Choroid plexus epithelial cell (primary cell): Measurements from ENCODE around the gene CATSPER3.
A peak's percentile ranks its signal among the peaks of the same experiment; 100 is the strongest.

Experiments
- DNase-seq: peaks from one replicate; pipeline ENCODE4 v3.0.0-alpha.2; 2010; ENCODE audit warnings: low read depth
- H3K4me3 ChIP-seq: 2 replicates; pipeline ENCODE4 v1.5.1; 2011; ENCODE audit warnings: low read depth, mild to moderate bottlenecking, control low read depth, low read length, moderate library complexity
- TF ChIP-seq, protein P1 (sequence below): conservative IDR thresholded peaks from 2 replicates; pipeline ENCODE4 v1.5.1; 2011; ENCODE audit warnings: low read depth, mild to moderate bottlenecking, control low read depth, inconsistent platforms, low read length, moderate library complexity

The CATSPER3 gene

DNA sequence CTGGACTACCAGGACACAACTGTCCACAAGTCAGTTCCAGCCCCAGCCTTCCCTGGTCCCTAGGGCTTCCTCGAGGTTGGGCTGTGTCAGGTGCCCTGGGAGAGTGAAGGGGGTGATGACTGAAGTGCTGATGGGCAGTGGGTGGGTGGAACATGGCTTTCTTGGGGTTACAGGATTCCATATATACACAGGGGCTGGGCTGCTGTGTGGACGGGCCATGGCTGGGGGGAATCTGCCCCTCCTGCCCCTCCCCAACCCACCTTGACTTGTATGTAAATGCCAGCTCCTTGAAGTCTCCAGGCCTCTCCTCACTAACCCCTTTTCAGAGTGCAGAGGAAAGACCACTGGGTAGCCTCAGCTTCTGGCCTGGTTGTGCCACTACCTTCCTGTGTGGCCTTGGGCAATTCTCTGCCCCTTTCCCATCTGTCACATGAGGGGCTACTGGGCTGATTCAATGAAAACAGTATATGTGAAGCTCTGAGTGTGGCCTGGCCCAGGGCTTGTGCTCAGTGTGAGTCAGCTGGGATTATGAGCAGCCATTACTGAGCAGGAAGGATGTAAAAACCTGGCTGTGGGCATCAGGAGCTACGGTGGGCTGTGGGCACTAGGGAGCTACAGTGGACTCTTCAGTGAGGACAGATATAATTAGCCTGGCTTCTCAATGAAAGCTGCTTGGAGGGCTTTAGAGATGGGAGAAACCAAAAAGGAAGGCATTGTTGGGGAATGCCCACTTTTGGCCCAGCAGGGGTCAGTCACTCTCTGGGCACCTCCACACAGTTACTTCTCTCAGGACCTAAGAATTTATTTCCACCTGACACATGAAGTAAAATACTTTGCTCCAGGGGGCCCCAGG, 43.0 kb downstream of the CATSPER3 start:
- no peak overlapping the region for H3K4me3 ChIP-seq
- DNase-seq: no peak
- TF ChIP-seq, protein P1, sequence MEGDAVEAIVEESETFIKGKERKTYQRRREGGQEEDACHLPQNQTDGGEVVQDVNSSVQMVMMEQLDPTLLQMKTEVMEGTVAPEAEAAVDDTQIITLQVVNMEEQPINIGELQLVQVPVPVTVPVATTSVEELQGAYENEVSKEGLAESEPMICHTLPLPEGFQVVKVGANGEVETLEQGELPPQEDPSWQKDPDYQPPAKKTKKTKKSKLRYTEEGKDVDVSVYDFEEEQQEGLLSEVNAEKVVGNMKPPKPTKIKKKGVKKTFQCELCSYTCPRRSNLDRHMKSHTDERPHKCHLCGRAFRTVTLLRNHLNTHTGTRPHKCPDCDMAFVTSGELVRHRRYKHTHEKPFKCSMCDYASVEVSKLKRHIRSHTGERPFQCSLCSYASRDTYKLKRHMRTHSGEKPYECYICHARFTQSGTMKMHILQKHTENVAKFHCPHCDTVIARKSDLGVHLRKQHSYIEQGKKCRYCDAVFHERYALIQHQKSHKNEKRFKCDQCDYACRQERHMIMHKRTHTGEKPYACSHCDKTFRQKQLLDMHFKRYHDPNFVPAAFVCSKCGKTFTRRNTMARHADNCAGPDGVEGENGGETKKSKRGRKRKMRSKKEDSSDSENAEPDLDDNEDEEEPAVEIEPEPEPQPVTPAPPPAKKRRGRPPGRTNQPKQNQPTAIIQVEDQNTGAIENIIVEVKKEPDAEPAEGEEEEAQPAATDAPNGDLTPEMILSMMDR: peak; percentile 8

DNA sequence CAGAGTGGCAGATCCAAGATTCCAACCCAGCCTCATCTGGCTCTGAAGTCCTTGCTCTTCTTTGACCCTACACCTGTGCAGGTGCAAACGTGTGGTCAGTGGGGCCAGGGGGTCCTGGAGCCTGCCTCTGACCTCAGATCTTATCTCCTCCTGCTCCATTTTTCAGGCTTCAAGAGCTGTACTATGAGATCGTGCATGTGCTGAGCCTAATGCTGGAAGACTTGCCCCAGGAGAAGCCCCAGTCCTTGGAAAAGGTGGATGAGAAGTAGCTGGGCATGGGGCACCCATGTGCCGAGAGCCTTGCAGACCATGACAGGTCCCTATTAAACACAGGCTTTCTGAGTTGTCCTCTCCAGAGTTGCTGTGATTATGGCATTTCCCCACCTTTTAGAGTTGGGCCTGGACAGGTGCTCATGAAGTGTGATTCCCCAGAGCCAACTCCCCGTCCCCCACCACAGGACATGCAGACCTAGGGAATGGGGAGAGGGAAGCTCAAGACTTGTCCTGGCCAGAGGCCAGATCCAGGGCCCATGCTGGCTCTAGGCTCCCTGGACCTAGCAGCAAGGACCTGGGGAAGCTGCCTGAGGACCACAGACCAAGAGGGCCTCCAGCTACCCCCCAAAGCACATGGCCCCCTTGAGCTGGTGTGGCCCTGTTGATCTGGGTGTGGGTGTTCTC, 43.8 kb downstream of the CATSPER3 start:
- H3K4me3 ChIP-seq: no peak overlapping the region
- DNase-seq: no peak
- TF ChIP-seq, protein P1: no peak

DNA sequence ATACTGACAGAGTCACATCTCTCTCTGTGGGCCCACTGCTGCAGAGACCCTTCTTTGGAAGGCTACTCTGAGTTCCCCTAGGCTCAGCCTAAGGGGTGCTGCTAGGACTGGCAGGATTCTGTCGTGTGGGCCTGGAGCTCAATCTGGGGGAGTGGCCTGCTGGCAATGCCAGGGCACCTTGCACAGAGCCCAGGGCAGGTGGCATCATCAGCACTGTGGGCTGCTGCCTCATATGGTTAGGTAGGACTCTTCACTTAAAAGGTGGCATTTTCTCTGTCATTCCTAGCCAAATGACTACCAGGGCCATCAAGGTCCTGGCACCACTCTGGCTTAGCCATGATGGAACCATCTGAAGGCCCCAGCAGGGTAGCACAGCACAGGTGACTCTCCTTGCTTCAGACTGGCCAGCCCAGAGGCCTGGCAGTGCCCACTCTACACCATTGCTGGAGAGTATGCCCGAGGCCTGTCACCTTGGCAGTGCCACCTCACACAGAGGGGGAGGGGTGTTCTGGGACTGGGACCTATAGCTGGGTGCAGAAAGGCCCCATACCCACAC, 44.4 kb downstream of the CATSPER3 start:
- no peak overlapping the region for H3K4me3 ChIP-seq
- no peak for DNase-seq
- TF ChIP-seq, protein P1: no peak

DNA sequence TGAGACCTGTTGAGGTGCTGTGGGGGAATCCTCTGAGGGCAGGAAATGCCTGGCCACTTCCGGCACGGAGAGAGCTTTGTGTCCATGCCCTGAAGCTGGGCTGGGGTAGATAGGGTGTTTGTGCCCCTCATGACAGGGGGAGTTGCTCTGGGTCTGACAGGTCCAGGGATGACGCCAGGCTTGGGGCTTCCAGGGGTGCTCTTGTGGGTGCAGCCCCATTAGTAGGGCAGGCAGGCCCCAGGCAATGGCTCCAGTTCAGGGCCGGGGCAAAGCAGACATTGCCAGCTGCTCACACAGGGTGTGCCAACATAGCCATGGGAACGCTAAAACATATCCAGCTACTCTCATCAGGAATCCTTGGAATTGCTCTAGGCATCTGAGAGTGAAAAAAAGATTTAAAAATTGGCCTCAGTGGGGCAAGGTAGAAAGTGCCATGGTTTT, 45.3 kb downstream of the CATSPER3 start:
- no peak for DNase-seq
- no peak overlapping the region for H3K4me3 ChIP-seq
- TF ChIP-seq, protein P1: no peak

DNA sequence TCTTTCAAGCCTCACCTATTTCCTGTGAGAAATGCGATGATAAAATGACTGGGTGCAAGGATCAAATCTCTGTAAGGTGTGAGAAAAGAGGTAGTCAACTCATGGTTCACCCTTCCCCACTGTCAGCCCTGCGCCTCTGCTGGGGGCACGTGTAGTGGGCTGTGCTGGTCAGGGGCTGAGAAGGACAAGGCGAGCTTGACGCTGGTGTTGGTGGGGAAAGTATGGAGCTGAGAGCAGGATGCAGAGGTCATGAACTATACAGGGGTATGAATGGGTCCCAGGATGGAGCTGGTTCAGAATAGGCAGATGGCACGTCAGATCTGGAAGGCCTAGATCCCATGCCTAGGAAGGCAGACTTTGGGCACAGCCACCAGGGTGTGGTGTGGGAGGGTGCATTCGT, 45.7 kb downstream of the CATSPER3 start:
- DNase-seq: no peak
- TF ChIP-seq, protein P1: no peak
- H3K4me3 ChIP-seq: no peak overlapping the region

DNA sequence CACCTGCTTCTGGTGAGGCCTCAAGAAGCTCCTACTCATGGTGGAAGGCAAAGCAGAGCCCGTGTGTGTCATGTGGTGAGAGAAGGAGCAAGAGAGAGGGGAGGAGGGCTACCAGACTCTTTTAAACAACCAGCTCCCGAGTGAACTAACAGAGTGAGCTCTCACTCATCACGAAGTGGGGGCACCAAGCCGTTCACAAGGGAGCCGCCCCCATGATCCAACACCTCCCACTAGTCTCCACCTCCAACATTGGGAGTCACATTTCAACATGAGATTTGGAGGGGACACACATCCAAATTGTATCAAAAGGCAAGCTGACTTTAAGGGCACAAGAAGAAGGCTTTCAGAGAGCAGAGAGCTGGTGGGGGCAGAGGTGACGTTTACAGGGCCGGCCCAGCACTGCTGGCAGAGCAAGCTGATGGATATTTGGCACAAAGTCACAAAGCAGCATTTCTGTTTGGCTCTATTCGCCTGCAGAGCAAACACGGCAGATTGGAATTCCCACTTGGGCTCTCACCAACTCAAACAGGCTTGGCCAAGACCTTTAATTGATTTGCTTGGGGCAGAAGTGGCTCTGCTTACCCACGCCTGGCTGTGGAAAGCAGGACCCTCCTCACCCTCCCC, 46.4 kb downstream of the CATSPER3 start:
- DNase-seq: no peak
- TF ChIP-seq, protein P1: no peak
- no peak overlapping the region for H3K4me3 ChIP-seq
